Hippocampal formation (tissue), 2 donors: ENCODE measurements around the gene IDH2.
A peak's percentile ranks its signal among the peaks of the same experiment; 100 is the strongest.
"Not testable (repeated sequence)": the region's sequence is repeated elsewhere in the genome, so short reads cannot be mapped to it uniquely, and the experiment has no call there.

Experiments
- DNase-seq, 2 donors: peaks; one replicate each; lab custom pipeline; 2025; lab: John Stamatoyannopoulos, UW

The IDH2 gene

GRCh38 chr15:90114451-90114901 is 12.2 kb upstream of the IDH2 start:
- DNase-seq, result no peak

DNA sequence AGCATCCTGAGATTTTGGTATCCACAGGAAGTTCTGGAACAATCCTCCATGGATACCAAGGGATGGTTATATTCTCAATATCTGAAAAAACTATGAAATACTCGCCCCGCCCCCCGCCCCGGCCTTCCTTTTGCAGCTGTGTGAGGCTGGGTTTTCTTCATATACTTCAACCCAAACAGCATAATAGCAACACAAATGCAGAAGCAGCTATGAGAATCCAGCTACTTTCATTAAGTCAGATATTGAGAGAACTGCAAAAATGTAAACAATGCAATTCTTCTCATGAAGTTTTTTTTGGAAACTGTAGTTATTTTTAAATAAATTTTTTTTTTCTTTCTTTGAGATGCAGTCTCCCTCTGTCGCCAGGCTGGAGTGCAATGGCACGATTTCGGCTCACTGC is 10.9 kb upstream of the IDH2 start:
- DNase-seq, result no peak

- not testable (repeated sequence) for DNase-seq
Measured at GRCh38 chr15:90109163-90109751, 7.0 kb upstream of the IDH2 start.

DNA sequence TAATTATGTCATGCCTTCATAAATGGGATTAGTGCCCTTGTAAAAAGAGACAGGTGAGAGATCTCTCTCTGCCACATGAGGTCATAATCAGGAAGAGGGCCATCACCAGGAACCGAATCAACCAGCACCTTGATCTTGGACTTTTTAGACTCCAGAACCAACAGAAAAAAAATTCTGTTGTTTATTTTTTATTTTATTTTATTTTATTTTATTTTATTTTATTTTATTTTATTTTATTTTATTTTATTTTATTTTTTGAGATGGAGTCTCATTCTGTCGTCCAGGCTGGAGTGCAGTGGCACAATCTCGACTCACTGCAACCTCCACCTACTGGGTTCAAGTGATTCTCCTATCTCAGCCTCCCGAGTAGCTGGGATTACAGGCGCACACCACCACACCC is 5.8 kb upstream of the IDH2 start:
- not testable (repeated sequence) for DNase-seq

GRCh38 chr15:90106522-90107117 is 4.4 kb upstream of the IDH2 start:
- no peak for DNase-seq

DNA sequence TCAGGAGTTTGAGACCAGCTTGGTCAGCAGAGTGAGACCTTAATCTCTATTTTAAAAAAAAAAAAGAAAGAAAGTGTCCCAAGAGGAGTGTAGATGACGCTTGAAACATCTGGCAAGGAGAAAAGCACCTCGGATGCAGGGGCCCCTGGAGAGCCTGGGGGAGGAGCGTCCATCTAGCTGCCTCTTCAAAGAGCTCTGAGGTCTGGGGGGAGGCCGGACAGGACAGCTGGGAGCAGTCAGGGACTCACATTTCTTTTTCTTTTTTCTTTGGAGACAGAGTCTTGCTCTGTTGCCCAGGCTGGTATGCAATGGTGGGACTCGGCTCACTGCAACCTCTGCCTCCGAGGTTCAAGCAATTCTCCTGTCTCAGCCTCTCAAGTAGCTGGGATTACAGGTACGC is 3.3 kb upstream of the IDH2 start:
- DNase-seq, result no peak

GRCh38 chr15:90104551-90104950 is 2.3 kb upstream of the IDH2 start:
- DNase-seq, result no peak

DNA sequence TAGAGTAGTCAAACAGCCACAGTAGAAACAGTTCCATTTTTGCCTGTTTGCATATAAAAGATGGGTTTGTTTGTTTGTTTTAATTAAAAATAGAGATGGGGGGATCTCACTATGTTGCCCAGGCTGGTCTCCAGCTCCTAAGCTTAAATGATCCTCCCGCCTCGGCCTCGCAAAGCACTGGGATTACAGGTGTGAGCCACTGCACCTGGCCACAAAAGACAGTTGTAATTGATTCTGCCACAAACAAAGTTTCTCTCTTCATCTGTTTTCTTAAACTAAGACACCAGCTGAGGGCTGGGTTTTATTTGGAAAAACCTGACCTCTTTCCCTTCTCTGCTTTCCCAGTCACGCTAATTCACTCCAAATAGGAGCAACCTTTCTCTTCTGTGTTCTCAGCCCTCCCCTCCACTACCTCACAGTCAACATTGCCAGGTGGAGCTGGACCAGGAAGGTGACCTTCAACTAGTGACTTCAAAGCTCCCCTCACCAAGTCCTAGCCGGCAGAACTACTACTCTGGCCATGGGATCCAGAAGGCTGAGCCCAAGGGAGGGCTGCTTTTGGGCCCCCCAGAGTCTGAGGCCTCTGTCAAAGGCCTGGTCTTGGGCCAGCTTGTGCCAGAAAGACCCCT is 1.5 kb upstream of the IDH2 start:
- DNase-seq, result no peak

DNA sequence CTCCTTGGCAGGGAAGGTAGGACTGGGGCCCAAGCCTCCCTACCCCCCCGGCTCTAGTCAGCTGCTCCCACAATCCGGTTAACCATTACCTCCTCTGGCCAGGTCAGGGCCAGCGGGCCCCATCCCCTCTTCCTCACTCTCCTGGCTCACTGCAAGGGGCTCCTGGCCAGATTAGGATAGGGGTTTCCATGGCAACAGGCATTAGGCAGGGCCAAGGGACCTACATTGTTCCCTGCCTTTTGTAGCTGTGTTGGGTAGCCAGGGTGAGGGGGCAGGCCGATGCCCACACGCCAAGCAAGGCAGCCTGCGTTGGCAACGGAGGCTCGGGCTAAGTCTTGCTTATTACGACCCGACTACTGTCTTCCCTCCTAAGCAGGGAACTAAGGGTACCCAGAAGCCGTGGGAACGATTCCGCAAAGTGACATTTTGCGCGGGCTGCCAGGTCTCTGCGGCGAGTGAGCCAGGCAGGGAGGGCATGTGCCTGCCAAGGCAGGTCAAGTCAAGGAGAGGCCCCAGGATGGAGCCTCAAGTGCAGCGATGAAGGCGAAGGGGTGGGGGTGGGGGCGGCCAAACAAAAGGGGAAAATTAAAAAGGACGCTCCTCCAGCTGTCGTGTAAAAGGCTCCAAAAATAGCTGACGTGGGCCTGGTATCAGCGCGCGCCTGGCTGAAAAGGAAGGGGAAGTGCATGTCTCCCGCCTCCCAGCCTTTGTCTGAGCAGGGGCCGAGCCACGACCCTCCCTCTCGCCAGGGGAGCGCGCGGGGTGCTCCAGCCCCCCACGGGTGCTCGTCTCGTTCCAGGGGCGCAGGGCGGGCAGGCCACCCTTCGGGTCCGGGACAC is 919 bp downstream of the IDH2 start:
- peak; percentile 75 to 81 for DNase-seq

GRCh38 chr15:90099868-90100831 is 2.1 kb downstream of the IDH2 start:
- peak in 1 of 2 donors; percentile 53 for DNase-seq

DNA sequence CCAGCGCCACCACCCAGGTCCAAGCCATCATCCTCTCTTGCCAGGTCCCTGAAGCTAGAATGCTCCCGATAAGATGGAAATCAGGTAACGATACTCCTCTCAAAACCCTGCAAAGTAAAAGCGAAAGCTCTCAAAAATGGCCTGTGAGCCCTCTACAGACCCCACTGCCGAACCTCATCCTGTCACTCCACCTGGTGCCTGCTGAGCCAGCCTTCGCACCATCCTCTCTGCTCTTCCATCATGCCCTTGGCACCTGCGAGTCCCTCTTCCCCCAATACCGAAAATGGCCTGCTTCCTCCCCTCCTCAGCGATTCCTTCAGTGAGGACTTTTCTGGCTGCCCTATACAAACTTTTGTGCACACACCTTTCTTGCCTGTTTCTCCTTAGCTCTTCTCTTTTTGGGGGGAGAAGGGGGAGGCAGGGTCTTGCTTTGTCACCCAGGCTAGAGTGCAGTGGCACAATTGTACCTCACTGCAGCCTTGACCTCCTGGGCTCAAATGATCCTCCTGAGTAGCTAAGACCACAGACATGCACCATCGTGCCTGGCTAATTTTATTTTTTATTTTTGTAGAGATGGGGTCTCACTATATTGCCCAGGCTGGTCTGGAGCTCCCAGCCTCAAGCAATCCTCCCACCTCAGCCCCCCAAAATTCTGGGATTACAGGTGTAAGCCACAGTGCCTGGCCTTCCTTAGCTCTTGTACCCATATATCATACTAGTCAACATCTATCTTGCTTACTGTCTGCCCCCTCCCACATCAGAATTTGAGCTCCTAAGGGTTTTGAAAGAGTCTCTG is 3.0 kb downstream of the IDH2 start:
- DNase-seq, result no peak

DNA sequence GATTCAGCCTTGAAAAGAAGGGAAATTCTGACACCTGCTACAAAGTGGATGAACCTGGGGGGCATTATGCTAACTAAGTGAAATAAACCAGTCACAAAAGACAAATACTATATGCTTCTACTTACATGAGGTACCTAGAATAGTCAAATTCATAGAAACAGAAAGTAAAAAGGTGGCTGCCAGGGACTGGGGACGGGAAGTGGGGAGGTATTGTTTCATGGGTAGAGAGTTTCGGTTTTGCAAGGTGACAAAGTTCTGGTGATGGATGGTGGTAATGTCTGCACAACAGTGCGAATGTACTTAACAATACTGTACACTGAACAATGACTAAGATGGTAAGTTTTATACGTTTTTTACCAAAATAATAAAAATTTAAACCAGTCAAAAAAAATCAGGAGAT is 4.8 kb downstream of the IDH2 start:
- no peak for DNase-seq

DNA sequence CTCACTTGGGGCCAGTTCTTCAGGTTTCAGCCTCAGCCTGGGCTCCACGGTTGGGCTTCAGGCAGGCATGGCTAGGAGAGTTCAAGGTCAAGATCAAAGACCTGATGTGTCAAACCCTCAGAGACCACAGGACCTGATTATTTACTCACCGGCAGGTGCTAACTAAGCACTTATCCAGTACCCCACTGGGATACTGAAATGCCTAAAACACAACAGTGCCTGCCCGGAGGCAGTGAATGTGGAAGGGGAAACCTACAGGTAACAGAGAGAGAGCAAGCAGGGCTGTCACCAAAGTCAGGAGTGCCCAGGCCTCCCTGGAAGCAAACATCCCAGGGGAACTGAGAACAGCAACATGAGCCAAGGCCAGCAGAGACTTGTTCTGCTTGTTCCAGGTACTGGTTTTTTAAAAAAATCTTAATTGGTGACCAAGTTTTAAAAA is 6.7 kb downstream of the IDH2 start:
- no peak for DNase-seq

GRCh38 chr15:90091156-90091931 is 10.9 kb downstream of the IDH2 start:
- no peak for DNase-seq

- DNase-seq, result no peak
Measured at GRCh38 chr15:90090226-90090848, 11.9 kb downstream of the IDH2 start.

DNA sequence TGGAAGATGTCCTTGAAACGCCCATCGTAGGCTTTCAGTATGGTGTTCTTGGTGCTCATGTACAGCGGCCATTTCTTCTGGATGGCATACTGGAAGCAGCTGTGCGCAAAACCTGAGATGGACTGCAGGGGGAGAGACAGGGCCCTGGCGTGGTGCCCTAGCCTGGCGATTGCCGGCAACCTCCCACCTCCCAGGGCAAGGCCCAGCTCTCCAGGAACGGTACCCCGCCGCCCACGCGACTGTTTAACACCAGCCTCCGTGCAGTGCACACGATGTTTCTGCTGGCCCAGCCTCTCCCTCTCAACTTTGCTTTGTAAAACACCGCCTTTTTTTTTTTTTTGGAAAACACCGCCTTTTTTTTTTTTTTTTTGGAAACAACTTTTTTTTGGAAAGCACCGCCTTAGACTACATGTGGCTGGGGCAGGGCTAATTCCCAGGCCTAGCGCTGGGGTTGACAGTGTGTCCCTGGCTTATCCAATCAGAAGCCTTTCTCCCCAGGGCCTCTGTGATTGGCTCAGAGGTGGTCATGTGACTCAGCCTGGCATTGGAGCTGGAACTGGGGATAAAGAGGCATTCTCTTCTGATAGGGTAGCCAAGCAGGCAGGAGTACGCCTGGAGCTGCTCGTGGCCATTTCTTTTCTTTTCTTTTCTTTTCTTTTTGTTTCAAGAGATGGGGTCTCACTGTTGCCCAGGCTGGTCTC is 14.7 kb downstream of the IDH2 start:
- DNase-seq, result peak in 1 of 2 donors; percentile 45

GRCh38 chr15:90086868-90087268 is 15.4 kb downstream of the IDH2 start:
- DNase-seq, result no peak

GRCh38 chr15:90085565-90085964 is 16.7 kb downstream of the IDH2 start:
- DNase-seq, result no peak
